ENCODE results near the gene TCERG1L.

TCERG1L gene

DNA sequence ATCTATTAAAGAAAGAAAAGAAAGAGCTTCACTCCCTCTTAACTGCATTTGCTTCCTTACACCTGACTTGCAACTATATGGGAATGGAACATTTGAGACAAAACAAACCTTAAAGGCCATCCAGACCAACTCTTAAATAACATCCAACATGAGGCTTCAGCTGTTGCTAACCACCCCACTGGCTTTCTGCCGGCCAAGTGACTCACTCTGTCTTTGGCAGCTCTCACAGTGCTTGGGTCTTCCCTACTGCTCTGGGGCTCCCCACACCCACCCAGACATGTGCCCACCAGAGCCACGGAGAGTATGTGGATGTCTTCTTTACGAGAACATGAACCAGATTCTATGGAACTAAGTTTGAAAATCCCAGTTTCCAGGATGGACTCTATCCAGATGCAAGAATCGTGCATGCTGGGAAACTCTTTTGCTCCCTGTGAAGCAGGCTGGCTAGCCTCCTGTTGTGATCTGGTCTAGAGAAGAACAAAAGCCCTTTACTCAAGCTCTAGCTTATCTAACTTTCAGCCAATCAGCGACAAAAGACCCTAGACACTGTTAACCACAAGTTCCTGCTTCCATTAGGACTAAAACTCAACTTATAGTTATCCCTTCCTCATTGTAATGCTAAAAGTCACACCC is 245.7 kb downstream of the TCERG1L start:
- no peaks in the 10 kb centered on the region for H3K4me1 ChIP-seq (ENCODE audit: insufficient read depth, low read length, poor library complexity, severe bottlenecking)

DNA sequence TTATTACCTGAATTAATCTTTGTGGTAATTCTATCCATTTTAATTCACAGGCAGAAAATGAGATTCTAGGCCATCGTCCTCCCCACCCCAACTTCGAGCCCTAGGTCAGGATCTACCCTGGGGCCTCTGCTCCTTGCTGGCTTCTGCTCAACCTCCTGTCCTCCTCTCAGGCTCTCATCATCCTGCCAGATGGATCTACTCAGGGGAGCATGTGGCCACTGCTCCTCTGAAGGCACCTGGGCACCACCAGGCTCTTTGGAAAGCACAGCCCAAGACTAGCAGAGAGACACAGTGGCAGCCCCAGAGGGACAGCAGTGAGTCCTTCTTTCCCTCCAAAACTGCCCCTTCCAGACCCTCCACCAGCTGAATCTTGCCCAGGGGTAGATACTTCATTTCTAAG is 248.2 kb downstream of the TCERG1L start:
- H3K79me2 ChIP-seq (ENCODE audit: insufficient read depth, low read length), result no peaks in the 10 kb centered on the region
- no peak overlapping the region for H3K4me2 ChIP-seq (ENCODE audit: low read depth, low read length, poor library complexity, severe bottlenecking)

More for the DNA sequence above, 245.7 kb downstream of the TCERG1L start:
- Histone ChIP-seq H3K9me2 (replicated peaks; ENCODE audit: low read depth, low read length) (no peaks in the 10 kb centered on the region), H3F3A (ENCODE audit: low read depth) (no peaks in the 10 kb centered on the region), H3K9ac (ENCODE audit: low read depth, low read length, poor library complexity, severe bottlenecking) (no peak overlapping the region), H3K27me3 (ENCODE audit: insufficient read depth, low read length, poor library complexity, severe bottlenecking) (no peaks in the 10 kb centered on the region), H3K4me2 (ENCODE audit: low read depth, low read length, poor library complexity, severe bottlenecking) (no peak overlapping the region), H3K36me3 (ENCODE audit: insufficient read depth, low read length) (no peaks in the 10 kb centered on the region), H2AFZ (ENCODE audit: low read length) (no peak overlapping the region), H3K79me2 (ENCODE audit: insufficient read depth, low read length) (no peaks in the 10 kb centered on the region), H4K20me1 (ENCODE audit: insufficient read depth, low read length, poor library complexity, severe bottlenecking) (no peaks in the 10 kb centered on the region), H3K9me3 (ENCODE audit: insufficient read depth, low read depth, low read length) (peaks cover 13% of the 10 kb centered on the region; the same call in 1 of the 2 replicates), H3K4me3 (ENCODE audit: low read length, poor library complexity, severe bottlenecking) (no peak overlapping the region)
- TF ChIP-seq, protein P1, sequence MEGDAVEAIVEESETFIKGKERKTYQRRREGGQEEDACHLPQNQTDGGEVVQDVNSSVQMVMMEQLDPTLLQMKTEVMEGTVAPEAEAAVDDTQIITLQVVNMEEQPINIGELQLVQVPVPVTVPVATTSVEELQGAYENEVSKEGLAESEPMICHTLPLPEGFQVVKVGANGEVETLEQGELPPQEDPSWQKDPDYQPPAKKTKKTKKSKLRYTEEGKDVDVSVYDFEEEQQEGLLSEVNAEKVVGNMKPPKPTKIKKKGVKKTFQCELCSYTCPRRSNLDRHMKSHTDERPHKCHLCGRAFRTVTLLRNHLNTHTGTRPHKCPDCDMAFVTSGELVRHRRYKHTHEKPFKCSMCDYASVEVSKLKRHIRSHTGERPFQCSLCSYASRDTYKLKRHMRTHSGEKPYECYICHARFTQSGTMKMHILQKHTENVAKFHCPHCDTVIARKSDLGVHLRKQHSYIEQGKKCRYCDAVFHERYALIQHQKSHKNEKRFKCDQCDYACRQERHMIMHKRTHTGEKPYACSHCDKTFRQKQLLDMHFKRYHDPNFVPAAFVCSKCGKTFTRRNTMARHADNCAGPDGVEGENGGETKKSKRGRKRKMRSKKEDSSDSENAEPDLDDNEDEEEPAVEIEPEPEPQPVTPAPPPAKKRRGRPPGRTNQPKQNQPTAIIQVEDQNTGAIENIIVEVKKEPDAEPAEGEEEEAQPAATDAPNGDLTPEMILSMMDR (conservative IDR thresholded peaks at IDR 0.05; ENCODE audit: low read length), result no peak
- no peak for TF ChIP-seq EZH2phosphoT487 (IDR thresholded peaks at IDR 0.05; ENCODE audit: borderline replicate concordance)

DNA sequence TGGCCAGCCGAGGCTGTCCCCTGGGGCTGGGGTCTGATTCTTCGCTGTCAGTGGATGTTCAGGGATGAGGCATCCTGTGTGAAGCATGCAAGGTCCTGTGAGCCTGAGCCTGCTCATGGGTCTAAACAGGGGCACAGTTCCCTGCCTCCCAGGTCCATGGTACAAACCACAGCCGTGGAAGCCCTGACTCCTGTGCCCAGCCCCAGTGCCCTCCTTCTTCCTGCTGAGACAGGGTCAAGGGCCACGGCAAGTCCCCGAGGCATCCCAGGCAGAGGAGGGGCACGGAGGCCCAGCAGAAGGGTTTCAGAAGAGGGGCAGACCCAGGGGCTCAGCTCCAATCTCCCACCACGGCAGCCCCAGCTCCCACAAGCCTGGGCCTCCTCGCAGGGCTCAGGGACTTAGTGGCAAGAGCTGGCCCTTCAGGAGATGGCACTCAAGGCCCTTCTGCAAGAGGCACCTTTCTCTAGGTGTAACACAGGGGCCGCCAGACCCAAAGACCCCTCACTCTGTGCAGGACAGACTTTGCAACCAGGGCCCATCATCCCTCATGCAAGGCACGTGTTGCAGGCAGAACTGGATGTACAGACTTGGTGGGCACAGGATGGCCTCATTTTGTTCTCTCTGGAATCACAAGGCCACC is 248.8 kb downstream of the TCERG1L start:
- H3K4me1 ChIP-seq (ENCODE audit: insufficient read depth, low read length, poor library complexity, severe bottlenecking), result no peaks in the 10 kb centered on the region
- no peaks in the 10 kb centered on the region for H3K27me3 ChIP-seq (ENCODE audit: insufficient read depth, low read length, poor library complexity, severe bottlenecking)
- H3F3A ChIP-seq (ENCODE audit: low read depth), result no peaks in the 10 kb centered on the region
- H3K36me3 ChIP-seq (ENCODE audit: insufficient read depth, low read length), result no peaks in the 10 kb centered on the region
- no peaks in the 10 kb centered on the region for H3K79me2 ChIP-seq (ENCODE audit: insufficient read depth, low read length)
- H3K9me2 ChIP-seq (replicated peaks; ENCODE audit: low read depth, low read length), result no peaks in the 10 kb centered on the region
- H4K20me1 ChIP-seq (ENCODE audit: insufficient read depth, low read length, poor library complexity, severe bottlenecking), result no peaks in the 10 kb centered on the region
- TF ChIP-seq, protein P1 (conservative IDR thresholded peaks at IDR 0.05; ENCODE audit: low read length), result no peak
- TF ChIP-seq EZH2phosphoT487 (IDR thresholded peaks at IDR 0.05; ENCODE audit: borderline replicate concordance), result no peak
- no peak overlapping the region for H3K4me3 ChIP-seq (ENCODE audit: low read length, poor library complexity, severe bottlenecking)
- no peak overlapping the region for H3K4me2 ChIP-seq (ENCODE audit: low read depth, low read length, poor library complexity, severe bottlenecking)
- H3K9me3 ChIP-seq (ENCODE audit: insufficient read depth, low read depth, low read length), result peaks cover 9% of the 10 kb centered on the region; the same call in 1 of the 2 replicates
- no peak overlapping the region for H3K9ac ChIP-seq (ENCODE audit: low read depth, low read length, poor library complexity, severe bottlenecking)
- no peak overlapping the region for H2AFZ ChIP-seq (ENCODE audit: low read length)

More for the DNA sequence above, 248.2 kb downstream of the TCERG1L start:
- TF ChIP-seq, protein P1 (conservative IDR thresholded peaks at IDR 0.05; ENCODE audit: low read length), result no peak
- no peak for TF ChIP-seq EZH2phosphoT487 (IDR thresholded peaks at IDR 0.05; ENCODE audit: borderline replicate concordance)
- no peaks in the 10 kb centered on the region for H3K27me3 ChIP-seq (ENCODE audit: insufficient read depth, low read length, poor library complexity, severe bottlenecking)
- no peaks in the 10 kb centered on the region for H3K9me2 ChIP-seq (replicated peaks; ENCODE audit: low read depth, low read length)
- H3K36me3 ChIP-seq (ENCODE audit: insufficient read depth, low read length), result no peaks in the 10 kb centered on the region
- H4K20me1 ChIP-seq (ENCODE audit: insufficient read depth, low read length, poor library complexity, severe bottlenecking), result no peaks in the 10 kb centered on the region
- no peak overlapping the region for H3K4me3 ChIP-seq (ENCODE audit: low read length, poor library complexity, severe bottlenecking)
- H3K9me3 ChIP-seq (ENCODE audit: insufficient read depth, low read depth, low read length), result peaks cover 9% of the 10 kb centered on the region; the same call in 1 of the 2 replicates
- H3K9ac ChIP-seq (ENCODE audit: low read depth, low read length, poor library complexity, severe bottlenecking), result no peak overlapping the region
- H2AFZ ChIP-seq (ENCODE audit: low read length), result no peak overlapping the region
- H3K4me1 ChIP-seq (ENCODE audit: insufficient read depth, low read length, poor library complexity, severe bottlenecking), result no peaks in the 10 kb centered on the region
- H3F3A ChIP-seq (ENCODE audit: low read depth), result no peaks in the 10 kb centered on the region
